NCI-H2107 (cell line): ENCODE data around the gene ERF.
A peak's percentile ranks its signal among the peaks of the same experiment; 100 is the strongest.

Experiments
- DNase-seq: peaks from one replicate; lab custom pipeline; 2025; lab: John Stamatoyannopoulos, UW

Gene ERF

GRCh38 chr19:42239544-42240220 lies 15.2 kb downstream of the ERF start:
- no peak for DNase-seq

- DNase-seq: no peak
Observed at GRCh38 chr19:42235181-42235580, 19.7 kb downstream of the ERF start.

GRCh38 chr19:42234364-42234763 lies 20.6 kb downstream of the ERF start:
- DNase-seq: no peak

GRCh38 chr19:42233678-42234292 lies 21.1 kb downstream of the ERF start:
- DNase-seq: no peak

- DNase-seq: no peak
Observed at GRCh38 chr19:42233106-42233505, 21.8 kb downstream of the ERF start.

- no peak for DNase-seq
Observed at GRCh38 chr19:42232435-42232834, 22.5 kb downstream of the ERF start.

GRCh38 chr19:42230571-42230970 lies 24.4 kb downstream of the ERF start:
- DNase-seq: no peak

GRCh38 chr19:42229855-42230351 lies 25.0 kb downstream of the ERF start:
- no peak for DNase-seq

- DNase-seq: no peak
Observed at GRCh38 chr19:42229301-42229854, 25.6 kb downstream of the ERF start.

GRCh38 chr19:42228641-42229040 lies 26.3 kb downstream of the ERF start:
- DNase-seq: no peak

- no peak for DNase-seq
Observed at GRCh38 chr19:42226886-42227285, 28.0 kb downstream of the ERF start.

- DNase-seq: no peak
Observed at GRCh38 chr19:42225718-42226292, 29.1 kb downstream of the ERF start.

GRCh38 chr19:42224940-42225717 lies 29.8 kb downstream of the ERF start:
- DNase-seq: no peak

GRCh38 chr19:42220751-42221097 lies 34.2 kb downstream of the ERF start:
- no peak for DNase-seq

GRCh38 chr19:42219812-42220750 lies 34.8 kb downstream of the ERF start, which contains the start of gene ZNF526:
Gene ZNF526, plus strand, starts transcription at chr19:42220312. Its CDS starts 4,092 bp downstream, at chr19:42224404.
- DNase-seq: peak; percentile 91

- DNase-seq: peak; percentile 94
Observed at GRCh38 chr19:42217520-42218437, 37.1 kb downstream of the ERF start, which contains the start of gene DEDD2. Gene DEDD2, minus strand, starts transcription at chr19:42217677. Its CDS starts 670 bp downstream, at chr19:42217007.

GRCh38 chr19:42216653-42217519 lies 38.0 kb downstream of the ERF start:
- no peak for DNase-seq

GRCh38 chr19:42214810-42215485 lies 40.0 kb downstream of the ERF start:
- DNase-seq: no peak
